Endothelial cell of umbilical vein (primary cell): ENCODE results near the gene WBP4. TPM values are rescaled to one million over a fixed set of nuclear protein-coding genes. Genes with fewer than 3 reads are reported as not detected.

Source experiments
- BruUV-seq: library from RNA; stranded (reverse); fragments of 400-500 nt; replicated peaks from 2 replicates; lab custom pipeline; 2021; lab: Mats Ljungman, UMichigan
- CTCF ChIA-PET: fragments of 300-600, 350-600 bp; sonication (Branson Sonifier 250); formaldehyde crosslinking; loops from one replicate; lab custom pipeline; 2021; ENCODE audit warnings: antibody characterized with exemption, inconsistent platforms; lab: Charles Lee
- POLR2A ChIA-PET: fragments of 300-600, 350-600 bp; sonication (Branson Sonifier 250); formaldehyde crosslinking; loops from one replicate; lab custom pipeline; 2021; ENCODE audit warnings: antibody characterized with exemption, inconsistent platforms; lab: Charles Lee
- DNase-seq: peaks from one replicate; pipeline ENCODE4 v3.0.0-alpha.2; 2011; ENCODE audit warnings: low read depth, low spot score
- FAIRE-seq: peaks from 2 replicates; lab custom pipeline; 2011; peaks lifted over from hg19 to GRCh38; lab: Jason Lieb, UNC
- H2AFZ ChIP-seq: 2 replicates; pipeline ENCODE4 v1.6.0; 2012; ENCODE audit warnings: low read depth, low read length, control low read depth, inconsistent platforms
- H3K27ac ChIP-seq: 2 replicates; pipeline ENCODE4 v1.5.1; 2011; ENCODE audit warnings: low read depth, mild to moderate bottlenecking, control low read depth, low read length, moderate library complexity; ENCODE audit not compliant: insufficient read depth
- H3K27me3 ChIP-seq, 2 experiments: 2 replicates each; pipeline versions ENCODE4 v1.6.0 to v1.6.1; 2011; ENCODE audit warnings: low read length in 2 of 2, mixed read lengths in 1 of 2; ENCODE audit not compliant: control insufficient read depth in 2 of 2, insufficient read depth in 2 of 2
- H3K36me3 ChIP-seq, 2 experiments: 2 replicates in 1 of 2; 3 replicates in 1 of 2; pipeline ENCODE4 v1.5.1; 2011; ENCODE audit warnings: low read length in 2 of 2, mild to moderate bottlenecking in 1 of 2, moderate library complexity in 1 of 2; ENCODE audit not compliant: control insufficient read depth in 2 of 2, insufficient read depth in 2 of 2; ENCODE audit errors: extremely low read depth in 1 of 2
- H3K4me1 ChIP-seq: 3 replicates; pipeline ENCODE4 v1.5.1; 2011; ENCODE audit warnings: mild to moderate bottlenecking, low read length; ENCODE audit not compliant: control insufficient read depth, insufficient read depth; ENCODE audit errors: extremely low read depth
- H3K4me2 ChIP-seq: 2 replicates; pipeline ENCODE4 v1.6.1; 2011; ENCODE audit warnings: low read length, control low read depth, mixed read lengths; ENCODE audit not compliant: insufficient read depth
- H3K4me3 ChIP-seq, 3 experiments: fragments of 200-600 bp in 1 of 3; sonication (generic), shearing (Covaris generic) in 1 of 3; replicated peaks in 1 of 3; 2 replicates each; pipeline ENCODE4 v1.5.1; 2011 to 2016; ENCODE audit warnings: control low read depth in 3 of 3, low read length in 3 of 3, mild to moderate bottlenecking in 2 of 3, inconsistent platforms in 1 of 3, low read depth in 1 of 3, moderate library complexity in 1 of 3; ENCODE audit not compliant: insufficient read depth in 1 of 3
- H3K79me2 ChIP-seq: 2 replicates; pipeline ENCODE4 v1.6.0; 2012; ENCODE audit warnings: low read length, inconsistent platforms; ENCODE audit not compliant: control insufficient read depth, insufficient read depth
- H3K9ac ChIP-seq: replicated peaks from 2 replicates; pipeline ENCODE3; 2011; ENCODE audit warnings: low read length, control low read depth; ENCODE audit not compliant: insufficient read depth; ENCODE audit errors: extremely low read depth
- H3K9me1 ChIP-seq: replicated peaks from 3 replicates; pipeline ENCODE4 v1.6.0; 2011; ENCODE audit warnings: mild to moderate bottlenecking, low read length; ENCODE audit not compliant: control insufficient read depth, insufficient read depth; ENCODE audit errors: extremely low read depth
- H3K9me3 ChIP-seq: replicated peaks from 2 replicates; pipeline ENCODE4 v1.5.1; 2012; ENCODE audit warnings: low read length, inconsistent platforms; ENCODE audit not compliant: control insufficient read depth, insufficient read depth
- H4K20me1 ChIP-seq: replicated peaks from 2 replicates; pipeline ENCODE3; 2011; ENCODE audit warnings: mild to moderate bottlenecking, low read length; ENCODE audit not compliant: control insufficient read depth, insufficient read depth; ENCODE audit errors: extremely low read depth
- FOS ChIP-seq: IDR thresholded peaks from 2 replicates; pipeline ENCODE4 v1.6.1; 2011; ENCODE audit warnings: mild to moderate bottlenecking, low read length, moderate library complexity, borderline replicate concordance; ENCODE audit not compliant: insufficient read depth
- GATA2 ChIP-seq: IDR thresholded peaks from 2 replicates; pipeline ENCODE4 v1.7.0; 2011; ENCODE audit warnings: low read depth, mild to moderate bottlenecking, moderate library complexity, mixed read lengths, low read length; ENCODE audit not compliant: insufficient read length, insufficient read depth
- JUN ChIP-seq: IDR thresholded peaks from 2 replicates; pipeline ENCODE4 v1.6.1; 2011; ENCODE audit warnings: borderline replicate concordance, low read depth; ENCODE audit not compliant: insufficient read length, insufficient read depth
- MYC ChIP-seq: IDR thresholded peaks from one replicate; pipeline ENCODE4 v1.6.1; 2011; ENCODE audit warnings: mild to moderate bottlenecking, low read depth, low read length
- POLR2A ChIP-seq: IDR thresholded peaks from 2 replicates; pipeline ENCODE4 v1.6.1; 2012; ENCODE audit warnings: low read depth, mild to moderate bottlenecking, control low read depth, low read length
- dilution Hi-C: fragments of 300-500 bp; cut with MboI; formaldehyde crosslinking; loops from one replicate; pipeline ENCODE4 v1.15.0; 2019; ENCODE audit warnings: low sequenced_read_pairs; ENCODE audit not compliant: extremely low pct_ligation_motif_present
- intact Hi-C: fragments of 100-400 bp; cut with micrococcal nuclease; formaldehyde crosslinking; loops from one replicate; pipeline ENCODE4 v1.10.0; 2022
- polyA plus RNA-seq, 4 experiments: library from polyadenylated mRNA; depleted of rRNA in 3 of 4; stranded (reverse) in 3 of 4; unstranded in 1 of 4; fragments of >200 nt; gene quantifications; 2 replicates each; pipeline versions ENCODE4 v1.2.1 to v1.2.3, GENCODE V29; 2011 to 2012; ENCODE audit warnings: missing spikeins in 1 of 4
- total RNA-seq: library from RNA; stranded (reverse); gene quantifications from 2 replicates; pipeline ENCODE4 v1.2.3, GENCODE V29; 2021
- TF ChIP-seq, protein P1 (sequence below), 2 donors: IDR thresholded peaks; 1 replicate in 1 of 2; 2 replicates in 1 of 2; pipeline ENCODE4 v1.5.1; 2011; ENCODE audit warnings: low read length in 2 of 2, mild to moderate bottlenecking in 2 of 2, moderate library complexity in 2 of 2, control low read depth in 1 of 2, inconsistent platforms in 1 of 2, low read depth in 1 of 2; ENCODE audit not compliant: insufficient read depth in 1 of 2; ENCODE audit errors: extremely low read depth in 1 of 2
- TF ChIP-seq, protein P2 (sequence below): IDR thresholded peaks from 2 replicates; pipeline ENCODE4 v1.6.1; 2011; ENCODE audit not compliant: insufficient read depth, insufficient read length

WBP4 gene
- total and polyA plus RNA-seq, 2 donors (not counting 3 experiments of a cell fraction or from before 2014, with no cell fraction given): 4.3 to 14.8 TPM

DNA sequence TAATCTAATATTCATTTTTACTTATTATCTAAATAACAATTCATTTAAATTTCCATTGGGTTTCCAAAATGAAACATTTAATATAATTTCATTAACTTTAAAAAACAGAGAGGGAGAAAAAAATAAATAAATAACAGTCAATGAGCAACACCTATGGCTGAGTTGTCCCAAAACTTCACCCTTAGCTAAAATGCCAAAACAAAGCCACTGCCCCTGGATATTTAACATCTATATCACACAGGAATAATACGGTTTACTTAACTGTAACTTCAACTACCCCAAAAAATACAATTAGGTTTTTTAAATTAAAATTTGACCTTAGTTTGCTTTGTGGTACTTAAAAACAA lies 42.7 kb upstream of the WBP4 start:
- intact Hi-C loops: loop anchor here (2.0 kb wide), 1 partner anchor 36 kb away; no protein-coding TSS in a partner anchor
- H3K27ac ChIP-seq: peak overlapping the region; percentile 86
- H3K9ac ChIP-seq: peak overlapping the region; percentile 93
- H4K20me1 ChIP-seq: no peaks in the 10 kb centered on the region
- peaks cover 45% of the 10 kb centered on the region for H3K79me2 ChIP-seq
- DNase-seq (no peak), FAIRE-seq (no peak)
- dilution Hi-C loops: no loop called here
- TF ChIP-seq MYC (no peak), POLR2A (no peak), FOS (no peak), GATA2 (no peak)
- TF ChIP-seq, protein P1, sequence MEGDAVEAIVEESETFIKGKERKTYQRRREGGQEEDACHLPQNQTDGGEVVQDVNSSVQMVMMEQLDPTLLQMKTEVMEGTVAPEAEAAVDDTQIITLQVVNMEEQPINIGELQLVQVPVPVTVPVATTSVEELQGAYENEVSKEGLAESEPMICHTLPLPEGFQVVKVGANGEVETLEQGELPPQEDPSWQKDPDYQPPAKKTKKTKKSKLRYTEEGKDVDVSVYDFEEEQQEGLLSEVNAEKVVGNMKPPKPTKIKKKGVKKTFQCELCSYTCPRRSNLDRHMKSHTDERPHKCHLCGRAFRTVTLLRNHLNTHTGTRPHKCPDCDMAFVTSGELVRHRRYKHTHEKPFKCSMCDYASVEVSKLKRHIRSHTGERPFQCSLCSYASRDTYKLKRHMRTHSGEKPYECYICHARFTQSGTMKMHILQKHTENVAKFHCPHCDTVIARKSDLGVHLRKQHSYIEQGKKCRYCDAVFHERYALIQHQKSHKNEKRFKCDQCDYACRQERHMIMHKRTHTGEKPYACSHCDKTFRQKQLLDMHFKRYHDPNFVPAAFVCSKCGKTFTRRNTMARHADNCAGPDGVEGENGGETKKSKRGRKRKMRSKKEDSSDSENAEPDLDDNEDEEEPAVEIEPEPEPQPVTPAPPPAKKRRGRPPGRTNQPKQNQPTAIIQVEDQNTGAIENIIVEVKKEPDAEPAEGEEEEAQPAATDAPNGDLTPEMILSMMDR (IDR thresholded peaks at IDR 0.05; ENCODE audit: extremely low read depth in 1 of 2, insufficient read depth in 1 of 2, low read depth in 1 of 2, low read length in 2 of 2): no peak
- H3K4me3 ChIP-seq: peak overlapping the region; percentile 23 to 91 (median 68)
- H3K4me1 ChIP-seq: peaks cover 3% of the 10 kb centered on the region
- BruUV-seq: no TSS peak
- ChIA-PET POLR2A (no interaction called here), CTCF (interaction anchor here (0.9 to 2.9 kb wide), 6 partner anchors 9 to 44 kb away, joined by 3 to 14 read pairs (median 5); no protein-coding TSS in a partner anchor)
- H3K27me3 ChIP-seq: no peaks in the 10 kb centered on the region
- H3K9me1 ChIP-seq: no peaks in the 10 kb centered on the region
- peak overlapping the region; percentile 88 for H3K4me2 ChIP-seq
- no peak overlapping the region for H2AFZ ChIP-seq
- no peaks in the 10 kb centered on the region for H3K9me3 ChIP-seq
- no peaks in the 10 kb centered on the region for H3K36me3 ChIP-seq

DNA sequence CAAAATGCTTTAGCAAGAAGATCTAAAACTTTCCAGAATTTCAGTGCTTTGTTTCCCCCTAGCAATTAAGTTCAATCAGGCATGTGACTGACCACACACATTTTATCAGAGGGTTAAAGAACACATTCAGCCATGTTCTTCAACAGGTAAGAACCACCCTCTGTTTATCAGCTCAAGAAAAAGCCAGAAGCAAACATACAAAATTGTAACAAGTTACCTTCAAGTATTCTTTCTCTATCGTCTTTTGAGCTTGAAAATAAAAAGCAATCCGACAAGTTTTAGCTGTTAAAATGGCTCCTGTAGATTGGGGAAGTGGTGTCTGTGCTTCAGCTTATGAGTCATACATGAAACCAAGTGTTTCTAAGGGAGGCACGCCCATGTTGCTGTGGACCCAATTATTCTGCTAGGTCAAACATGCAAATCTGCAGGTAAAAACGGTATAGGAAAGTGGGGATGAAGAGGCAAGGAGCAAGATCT lies 42.3 kb upstream of the WBP4 start, which contains the start of gene ELF1:
ELF1 (minus strand) TSS at position 306 of the 477 bp plus-strand sequence. CDS start 37,262 bp downstream, outside the sequence.
- H3K27me3 ChIP-seq: no peaks in the 10 kb centered on the region
- H3K4me3 ChIP-seq: peak within 1 kb of the TSS; percentile 23 to 91 (median 68)
- peak within 1 kb of the TSS; percentile 65 for H2AFZ ChIP-seq
- ChIA-PET POLR2A (no interaction called here), CTCF (interaction anchor here (0.7 to 2.9 kb wide), 9 partner anchors 8 to 44 kb away, joined by 3 to 14 read pairs (median 5); no protein-coding TSS in a partner anchor)
- dilution Hi-C loops (no loop called here), intact Hi-C loops (loop anchor here (2.0 kb wide), 1 partner anchor 36 kb away; no protein-coding TSS in a partner anchor)
- peak within 1 kb of the TSS; percentile 86 for H3K27ac ChIP-seq
- peaks cover 44% of the 10 kb centered on the region for H3K79me2 ChIP-seq
- DNase-seq (peak; percentile 72), FAIRE-seq (no peak)
- H3K4me2 ChIP-seq: peak within 1 kb of the TSS; percentile 88
- H4K20me1 ChIP-seq: no peaks in the 10 kb centered on the region
- no peaks in the 10 kb centered on the region for H3K36me3 ChIP-seq
- TF ChIP-seq FOS (peak; percentile 81), JUN (peak; percentile 58)
- TF ChIP-seq, protein P2, sequence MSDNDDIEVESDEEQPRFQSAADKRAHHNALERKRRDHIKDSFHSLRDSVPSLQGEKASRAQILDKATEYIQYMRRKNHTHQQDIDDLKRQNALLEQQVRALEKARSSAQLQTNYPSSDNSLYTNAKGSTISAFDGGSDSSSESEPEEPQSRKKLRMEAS: no peak
- TF ChIP-seq, protein P1 (IDR thresholded peaks at IDR 0.05; ENCODE audit: extremely low read depth in 1 of 2, insufficient read depth in 1 of 2, low read depth in 1 of 2, low read length in 2 of 2): no peak
- H3K4me1 ChIP-seq: peaks cover 3% of the 10 kb centered on the region
- H3K9me3 ChIP-seq: no peaks in the 10 kb centered on the region
- H3K9me1 ChIP-seq: no peaks in the 10 kb centered on the region
- no TSS peak for BruUV-seq
- H3K9ac ChIP-seq: peak within 1 kb of the TSS; percentile 93
